HG03039 (cell line): ENCODE measurements around the gene NUMA1.

Source experiments
- ATAC-seq: cut with Tn5 transposase; IDR thresholded peaks from one replicate; pipeline ENCODE4 v1.9.1; 2021; ENCODE audit warnings: mild to moderate bottlenecking, moderate library complexity; ENCODE audit not compliant: unreplicated experiment

Gene NUMA1

GRCh38 chr11:71977090-71977489, 103.3 kb downstream of the NUMA1 start:
- ATAC-seq: no peak

GRCh38 chr11:71976551-71976950, 103.8 kb downstream of the NUMA1 start:
- ATAC-seq: no peak

- ATAC-seq: no peak
These were observed 108.7 kb downstream of the NUMA1 start for GRCh38 chr11:71971680-71972079.

GRCh38 chr11:71964641-71965040, 115.7 kb downstream of the NUMA1 start:
- ATAC-seq: no peak

- ATAC-seq: no peak
These were observed 116.9 kb downstream of the NUMA1 start for GRCh38 chr11:71963468-71963867.

- no peak for ATAC-seq
These were observed 117.8 kb downstream of the NUMA1 start for GRCh38 chr11:71962428-71963038.

- no peak for ATAC-seq
These were observed 124.4 kb downstream of the NUMA1 start for GRCh38 chr11:71955898-71956456.
